ENCODE results near the gene KCTD7.
A peak's percentile ranks its signal among the peaks of the same experiment; 100 is the strongest.
"Not testable (repeated sequence)": the region's sequence is repeated elsewhere in the genome, so short reads cannot be mapped to it uniquely, and the experiment has no call there.

Gene KCTD7

DNA sequence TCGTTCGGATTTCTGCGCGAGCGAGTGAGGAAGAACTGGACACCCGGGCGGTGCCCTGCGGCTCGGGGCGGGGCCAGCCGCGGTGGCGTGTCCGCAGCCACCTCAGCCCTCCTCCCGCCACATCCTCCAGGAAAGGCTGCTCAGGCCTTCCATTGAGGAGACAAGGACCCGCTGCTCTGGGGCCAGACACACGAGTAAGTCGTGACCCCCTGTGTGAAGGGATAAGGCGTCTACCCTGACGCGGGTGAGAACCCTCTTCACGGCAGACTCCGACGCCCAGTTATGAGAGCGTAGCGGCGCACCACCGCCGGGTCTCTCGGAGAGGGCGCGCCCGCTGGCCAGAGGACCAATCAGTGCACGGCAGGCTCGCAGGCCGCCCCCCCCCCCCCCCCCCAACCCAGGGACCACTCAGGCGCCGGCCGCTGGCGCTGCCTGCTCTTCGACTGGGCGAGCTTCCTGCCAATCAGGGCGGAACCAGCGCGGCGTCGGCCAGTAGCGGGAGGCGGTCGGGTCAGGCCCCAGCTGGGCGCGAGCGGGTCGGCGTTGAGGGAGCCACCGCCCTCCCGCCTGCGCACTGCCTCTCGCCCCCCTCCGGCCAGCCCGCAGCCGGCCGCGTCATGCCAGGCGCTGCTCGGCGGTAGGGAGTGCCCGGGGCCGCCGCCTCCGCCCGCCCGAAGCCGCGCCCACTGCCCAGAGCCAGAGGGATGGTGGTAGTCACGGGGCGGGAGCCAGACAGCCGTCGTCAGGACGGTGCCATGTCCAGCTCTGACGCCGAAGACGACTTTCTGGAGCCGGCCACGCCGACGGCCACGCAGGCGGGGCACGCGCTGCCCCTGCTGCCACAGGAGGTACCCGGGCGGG, at the start of gene KCTD7:
Gene KCTD7 (plus strand): TSS at position 521 of the 861 bp plus-strand sequence. CDS start 184 bp downstream, at position 705.
- FAIRE-seq: no peak
- peak; percentile 98 for DNase-seq (ENCODE audit: insufficient read length, low spot score)
- TF ChIP-seq POLR2A (IDR thresholded peaks at IDR 0.05; ENCODE audit: low read depth, low read length): peak; percentile 98

DNA sequence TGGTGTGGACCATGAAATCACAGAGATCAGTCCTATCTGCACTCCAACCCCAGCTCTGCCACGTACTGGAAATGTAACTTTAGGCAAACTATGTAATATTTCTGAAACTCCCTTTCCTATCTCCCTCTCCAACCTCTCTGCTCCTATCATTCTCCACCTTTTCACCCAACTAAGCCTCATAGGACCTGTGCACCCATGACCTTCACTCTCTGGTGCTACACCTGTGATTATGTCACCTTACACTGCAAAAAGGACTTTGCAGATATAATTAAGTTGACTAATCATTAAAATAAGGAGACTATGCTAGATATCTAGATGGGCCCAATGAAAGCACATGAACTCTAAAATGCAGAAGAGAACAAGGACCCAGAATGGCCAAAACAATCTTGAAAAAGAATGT, 48.3 kb upstream of the KCTD7 start:
- FAIRE-seq: peak; percentile 41
- not testable (repeated sequence) for DNase-seq (ENCODE audit: insufficient read length, low spot score)

- DNase-seq (ENCODE audit: insufficient read length, low spot score); FAIRE-seq: not testable (repeated sequence)
Observed at GRCh38 chr7:66582816-66583489, 45.7 kb upstream of the KCTD7 start.

GRCh38 chr7:66583490-66584110, 45.1 kb upstream of the KCTD7 start:
- DNase-seq (ENCODE audit: insufficient read length, low spot score) (no peak), FAIRE-seq (no peak)
- no peak for TF ChIP-seq POLR2A (IDR thresholded peaks at IDR 0.05; ENCODE audit: low read depth, low read length)

DNA sequence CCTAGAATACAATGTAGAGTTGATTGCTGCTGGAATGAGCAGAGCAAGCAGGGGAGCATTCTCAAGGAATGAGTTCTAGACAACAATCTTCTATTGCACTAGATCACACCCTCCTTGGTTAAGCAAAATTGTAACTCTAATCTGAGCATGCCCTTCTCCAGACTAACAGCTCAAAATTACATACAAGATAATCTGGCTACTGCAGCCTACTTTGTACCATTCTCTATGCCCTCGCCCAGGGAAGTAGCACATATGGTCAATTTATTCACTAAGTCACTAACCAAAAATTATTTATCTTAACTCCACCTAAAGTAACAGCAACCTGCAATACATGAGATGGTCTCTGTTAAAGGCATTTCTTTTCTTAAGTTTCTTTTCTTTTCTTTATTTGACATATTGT, 42.5 kb upstream of the KCTD7 start:
- DNase-seq (ENCODE audit: insufficient read length, low spot score) (no peak), FAIRE-seq (no peak)
- TF ChIP-seq POLR2A (IDR thresholded peaks at IDR 0.05; ENCODE audit: low read depth, low read length): no peak

GRCh38 chr7:66588226-66588625, 40.5 kb upstream of the KCTD7 start:
- FAIRE-seq; DNase-seq (ENCODE audit: insufficient read length, low spot score): not testable (repeated sequence)

GRCh38 chr7:66588856-66589570, 39.7 kb upstream of the KCTD7 start:
- not testable (repeated sequence) for DNase-seq (ENCODE audit: insufficient read length, low spot score); FAIRE-seq

DNA sequence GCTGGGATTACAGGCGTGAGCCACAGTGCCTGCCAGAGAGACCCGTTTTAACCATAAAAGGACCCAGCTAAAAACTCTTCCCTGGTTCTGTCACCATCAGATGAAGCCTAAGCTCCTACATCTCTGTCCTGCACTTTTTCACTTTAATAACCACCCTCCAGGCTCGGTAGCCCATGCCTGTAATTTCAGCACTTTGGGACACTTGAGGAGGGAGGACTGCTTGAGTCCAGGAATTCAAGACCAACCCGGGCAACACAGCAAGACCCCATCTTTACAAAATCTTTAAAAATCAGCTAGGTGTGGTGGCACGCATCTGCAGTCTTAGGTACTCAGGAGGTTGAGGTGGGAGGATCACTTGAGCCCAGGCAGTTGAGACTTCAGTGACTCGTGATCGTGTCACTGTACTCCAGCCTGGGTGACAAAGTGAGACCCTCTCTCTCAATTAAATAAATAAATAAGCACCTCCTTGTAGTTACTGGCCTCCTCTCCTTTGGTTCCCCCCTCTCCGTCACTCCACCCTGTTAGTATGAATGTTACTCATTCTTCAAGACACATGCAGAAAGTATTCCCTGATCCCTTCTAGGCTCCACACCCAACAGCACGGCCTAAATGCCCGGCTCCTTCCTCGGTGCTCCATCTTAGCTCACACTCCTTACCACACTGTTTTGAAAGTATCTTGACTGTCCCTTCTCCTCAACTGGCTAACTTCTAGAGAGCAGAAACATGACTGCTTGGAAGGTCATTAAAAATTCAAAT, 38.2 kb upstream of the KCTD7 start:
- FAIRE-seq: not testable (repeated sequence)

DNA sequence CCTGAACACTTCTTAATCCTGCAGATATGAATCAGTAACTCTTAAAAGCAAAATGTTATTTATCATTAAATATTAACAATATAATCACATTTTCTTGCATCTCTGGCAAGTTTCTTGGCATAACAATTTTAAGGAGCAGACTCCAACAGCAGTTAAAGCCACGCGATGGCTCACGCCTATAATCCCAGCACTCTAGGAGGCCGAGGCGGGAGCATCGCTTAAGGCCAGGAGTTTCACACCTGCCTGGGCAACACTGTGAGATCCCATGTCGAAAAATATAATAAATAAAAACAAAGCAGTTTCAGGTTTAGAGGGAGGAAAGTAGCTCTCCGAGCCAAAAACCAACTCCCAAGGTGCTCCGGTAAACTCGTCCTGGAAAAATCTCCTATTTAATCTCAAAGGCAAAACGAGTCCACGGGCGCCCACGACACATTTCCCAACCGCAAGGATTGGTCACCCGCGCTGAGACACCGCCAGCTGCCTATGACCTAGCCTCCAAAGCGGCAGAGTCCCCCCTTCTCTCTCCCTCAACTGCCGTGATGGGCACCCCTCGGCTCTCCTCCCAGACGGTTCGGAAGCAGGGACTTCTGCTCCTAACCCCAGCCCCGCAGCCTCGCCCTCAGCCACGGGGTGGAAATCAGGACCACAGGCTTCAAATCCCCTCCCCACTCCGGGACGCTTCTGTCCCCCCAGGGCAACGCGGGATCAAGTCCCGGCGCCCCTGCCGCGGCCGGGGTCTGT, 37.5 kb upstream of the KCTD7 start:
- not testable (repeated sequence) for DNase-seq (ENCODE audit: insufficient read length, low spot score); FAIRE-seq

More for the DNA sequence above, 38.2 kb upstream of the KCTD7 start:
- DNase-seq (ENCODE audit: insufficient read length, low spot score): peak; percentile 50

- FAIRE-seq (no peak), DNase-seq (ENCODE audit: insufficient read length, low spot score) (peak; percentile 90)
- peak; percentile 98 for TF ChIP-seq POLR2A (IDR thresholded peaks at IDR 0.05; ENCODE audit: low read depth, low read length)
Observed at GRCh38 chr7:66591799-66592596, 36.7 kb upstream of the KCTD7 start.

DNA sequence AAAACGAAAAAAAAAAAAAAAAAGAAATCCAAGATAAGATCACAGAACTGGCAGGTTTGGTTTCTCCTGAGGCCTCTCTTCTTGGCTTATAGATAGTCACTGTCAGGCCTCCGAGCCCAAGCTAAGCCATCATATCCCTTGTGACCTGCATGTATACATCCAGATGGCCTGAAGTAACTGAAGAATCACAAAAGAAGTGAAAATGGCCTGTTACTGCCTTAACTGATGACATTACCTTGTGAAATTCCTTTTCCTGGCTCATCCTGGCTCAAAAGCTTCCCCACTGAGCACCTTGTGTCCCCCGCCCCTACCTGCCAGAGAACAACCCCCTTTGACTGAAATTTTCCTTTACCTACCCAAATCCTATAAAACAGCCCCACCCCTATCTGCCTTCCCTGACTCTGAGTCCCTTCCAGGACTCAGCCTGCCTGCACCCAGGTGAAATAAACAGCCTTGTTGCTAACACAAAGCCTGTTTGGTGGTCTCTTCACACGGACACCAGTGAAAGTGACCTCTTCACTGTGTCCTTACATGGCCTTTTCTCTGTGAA, 36.0 kb upstream of the KCTD7 start:
- FAIRE-seq; DNase-seq (ENCODE audit: insufficient read length, low spot score): not testable (repeated sequence)

- not testable (repeated sequence) for DNase-seq (ENCODE audit: insufficient read length, low spot score); FAIRE-seq
Observed at GRCh38 chr7:66594082-66594481, 34.6 kb upstream of the KCTD7 start.
